Measurements from ENCODE around the gene LLGL1.

DNA sequence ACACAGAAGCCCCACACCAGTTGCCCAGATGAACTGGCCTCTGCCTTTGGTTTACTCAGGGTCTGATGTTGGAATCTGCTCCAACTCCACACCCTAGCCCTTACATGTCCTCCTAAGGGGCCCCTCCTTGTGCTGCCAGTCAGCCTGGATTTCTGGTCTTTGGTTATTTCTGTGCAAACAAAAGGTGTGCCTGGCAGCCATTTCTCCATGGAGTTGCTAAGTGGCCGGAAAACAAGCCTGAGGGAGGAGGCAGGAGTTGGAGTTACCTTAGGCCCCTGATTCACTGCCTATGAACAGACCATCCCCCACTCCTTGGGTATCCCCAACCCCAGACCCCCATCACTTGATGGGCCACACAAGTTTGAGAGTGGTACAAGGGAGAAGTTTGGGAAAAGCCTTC, 46.2 kb upstream of the LLGL1 start:
- no peak for TF ChIP-seq EZH2 (IDR thresholded peaks at IDR 0.05; ENCODE audit: insufficient read depth, low read length)
- TF ChIP-seq, protein P1, sequence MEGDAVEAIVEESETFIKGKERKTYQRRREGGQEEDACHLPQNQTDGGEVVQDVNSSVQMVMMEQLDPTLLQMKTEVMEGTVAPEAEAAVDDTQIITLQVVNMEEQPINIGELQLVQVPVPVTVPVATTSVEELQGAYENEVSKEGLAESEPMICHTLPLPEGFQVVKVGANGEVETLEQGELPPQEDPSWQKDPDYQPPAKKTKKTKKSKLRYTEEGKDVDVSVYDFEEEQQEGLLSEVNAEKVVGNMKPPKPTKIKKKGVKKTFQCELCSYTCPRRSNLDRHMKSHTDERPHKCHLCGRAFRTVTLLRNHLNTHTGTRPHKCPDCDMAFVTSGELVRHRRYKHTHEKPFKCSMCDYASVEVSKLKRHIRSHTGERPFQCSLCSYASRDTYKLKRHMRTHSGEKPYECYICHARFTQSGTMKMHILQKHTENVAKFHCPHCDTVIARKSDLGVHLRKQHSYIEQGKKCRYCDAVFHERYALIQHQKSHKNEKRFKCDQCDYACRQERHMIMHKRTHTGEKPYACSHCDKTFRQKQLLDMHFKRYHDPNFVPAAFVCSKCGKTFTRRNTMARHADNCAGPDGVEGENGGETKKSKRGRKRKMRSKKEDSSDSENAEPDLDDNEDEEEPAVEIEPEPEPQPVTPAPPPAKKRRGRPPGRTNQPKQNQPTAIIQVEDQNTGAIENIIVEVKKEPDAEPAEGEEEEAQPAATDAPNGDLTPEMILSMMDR (IDR thresholded peaks at IDR 0.05; ENCODE audit: insufficient read depth, low read depth, low read length), result no peak

Data from astrocyte (in vitro differentiated cells and primary cell).